Ascending aorta (tissue), 2 donors: ENCODE measurements around the gene PSKH1. TPM values are rescaled to one million over a fixed set of nuclear protein-coding genes. Genes with fewer than 3 reads are reported as not detected.
"Not testable (repeated sequence)": the region's sequence is repeated elsewhere in the genome, so short reads cannot be mapped to it uniquely, and the experiment has no call there.

Experiments used
- DNase-seq, 2 donors: peaks; one replicate each; pipeline ENCODE4 v3.0.0-alpha.2; 2019; ENCODE audit warnings: low spot score in 2 of 2
- H3K27ac ChIP-seq, 2 donors: fragments of 200-600 bp; sonication (generic); one replicate each; pipeline ENCODE4 v1.5.1; 2016 to 2017; ENCODE audit warnings: mild to moderate bottlenecking in 1 of 2
- H3K27me3 ChIP-seq: fragments of 200-600 bp; sonication (generic); one replicate; pipeline ENCODE4 v1.5.1; 2017
- H3K36me3 ChIP-seq, 2 donors: fragments of 200-600 bp; sonication (generic); one replicate each; pipeline ENCODE4 v1.5.1; 2016
- H3K4me1 ChIP-seq, 2 donors: fragments of 200-600 bp; sonication (generic); one replicate each; pipeline ENCODE4 v1.5.1; 2016 to 2017; ENCODE audit warnings: mild to moderate bottlenecking in 1 of 2
- H3K4me3 ChIP-seq, 2 donors: fragments of 200-600 bp; sonication (generic); one replicate each; pipeline ENCODE4 v1.5.1; 2016 to 2017; ENCODE audit warnings: mild to moderate bottlenecking in 1 of 2
- H3K9me3 ChIP-seq, 2 donors: fragments of 200-600 bp; sonication (generic); one replicate each; pipeline ENCODE4 v1.5.1; 2016
- intact Hi-C: fragments of 100-400 bp; cut with DNase I; formaldehyde crosslinking; loops from one replicate; pipeline ENCODE4 v1.15.1; 2023
- total RNA-seq: library from RNA; depleted of rRNA; stranded (reverse); fragments of >200 nt; gene quantifications from one replicate; pipeline ENCODE4 v1.1.0, GENCODE V29; 2016
- TF ChIP-seq, protein P1 (sequence below), 3 experiments: fragments of 200-600 bp in 2 of 3; fragments of 450-650 bp in 1 of 3; sonication (generic) in 2 of 3; IDR thresholded peaks; one replicate each; pipeline ENCODE4 v1.5.1; 2016 to 2019; ENCODE audit warnings: antibody characterized with exemption in 3 of 3, mild to moderate bottlenecking in 1 of 3, moderate library complexity in 1 of 3

The PSKH1 gene
- total RNA-seq, 1 donor from 2014 or later, result 41.0 TPM

DNA sequence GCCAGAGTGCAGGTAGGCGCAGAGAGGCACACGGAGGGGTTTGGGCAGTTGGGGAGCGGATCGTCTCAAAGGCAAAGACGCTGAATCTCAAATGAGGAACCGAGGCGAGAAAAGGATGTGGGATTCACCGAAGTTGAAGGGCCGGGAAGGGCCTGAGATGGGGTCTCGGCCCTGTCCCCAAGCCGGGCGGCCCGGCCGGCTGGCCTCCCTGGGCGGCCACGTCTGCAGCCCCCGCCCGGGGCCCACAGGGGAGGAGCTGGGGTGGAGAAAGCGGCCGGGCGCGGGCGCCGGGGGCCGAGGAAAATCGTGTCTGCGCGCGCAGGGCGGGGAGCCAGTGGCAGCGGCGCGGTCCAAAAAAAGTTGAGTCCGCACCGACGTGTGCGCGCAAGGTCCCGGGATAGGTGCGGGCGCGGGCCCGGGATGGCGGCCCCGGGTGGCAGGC lies 74.9 kb downstream of the PSKH1 start:
- Histone ChIP-seq H3K9me3 (no peaks in the 10 kb centered on the region), H3K27ac (peak overlapping the region; percentile 94 to 98), H3K4me1 (peaks cover 11 to 45% of the 10 kb centered on the region in 2 donors), H3K27me3 (no peaks in the 10 kb centered on the region), H3K4me3 (peak overlapping the region; percentile 79 to 83), H3K36me3 (peaks cover 5% of the 10 kb centered on the region in 2 donors)
- TF ChIP-seq, protein P1, sequence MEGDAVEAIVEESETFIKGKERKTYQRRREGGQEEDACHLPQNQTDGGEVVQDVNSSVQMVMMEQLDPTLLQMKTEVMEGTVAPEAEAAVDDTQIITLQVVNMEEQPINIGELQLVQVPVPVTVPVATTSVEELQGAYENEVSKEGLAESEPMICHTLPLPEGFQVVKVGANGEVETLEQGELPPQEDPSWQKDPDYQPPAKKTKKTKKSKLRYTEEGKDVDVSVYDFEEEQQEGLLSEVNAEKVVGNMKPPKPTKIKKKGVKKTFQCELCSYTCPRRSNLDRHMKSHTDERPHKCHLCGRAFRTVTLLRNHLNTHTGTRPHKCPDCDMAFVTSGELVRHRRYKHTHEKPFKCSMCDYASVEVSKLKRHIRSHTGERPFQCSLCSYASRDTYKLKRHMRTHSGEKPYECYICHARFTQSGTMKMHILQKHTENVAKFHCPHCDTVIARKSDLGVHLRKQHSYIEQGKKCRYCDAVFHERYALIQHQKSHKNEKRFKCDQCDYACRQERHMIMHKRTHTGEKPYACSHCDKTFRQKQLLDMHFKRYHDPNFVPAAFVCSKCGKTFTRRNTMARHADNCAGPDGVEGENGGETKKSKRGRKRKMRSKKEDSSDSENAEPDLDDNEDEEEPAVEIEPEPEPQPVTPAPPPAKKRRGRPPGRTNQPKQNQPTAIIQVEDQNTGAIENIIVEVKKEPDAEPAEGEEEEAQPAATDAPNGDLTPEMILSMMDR (IDR thresholded peaks at IDR 0.05), result no peak
- intact Hi-C loops, result loop anchor here (1.0 to 10.0 kb wide), 5 partner anchors 25 to 443 kb away; partner anchors contain the start of genes DDX28, DUS2, ESRP2 and PSMB10
- DNase-seq, result peak in 1 of 2 donors; percentile 76

DNA sequence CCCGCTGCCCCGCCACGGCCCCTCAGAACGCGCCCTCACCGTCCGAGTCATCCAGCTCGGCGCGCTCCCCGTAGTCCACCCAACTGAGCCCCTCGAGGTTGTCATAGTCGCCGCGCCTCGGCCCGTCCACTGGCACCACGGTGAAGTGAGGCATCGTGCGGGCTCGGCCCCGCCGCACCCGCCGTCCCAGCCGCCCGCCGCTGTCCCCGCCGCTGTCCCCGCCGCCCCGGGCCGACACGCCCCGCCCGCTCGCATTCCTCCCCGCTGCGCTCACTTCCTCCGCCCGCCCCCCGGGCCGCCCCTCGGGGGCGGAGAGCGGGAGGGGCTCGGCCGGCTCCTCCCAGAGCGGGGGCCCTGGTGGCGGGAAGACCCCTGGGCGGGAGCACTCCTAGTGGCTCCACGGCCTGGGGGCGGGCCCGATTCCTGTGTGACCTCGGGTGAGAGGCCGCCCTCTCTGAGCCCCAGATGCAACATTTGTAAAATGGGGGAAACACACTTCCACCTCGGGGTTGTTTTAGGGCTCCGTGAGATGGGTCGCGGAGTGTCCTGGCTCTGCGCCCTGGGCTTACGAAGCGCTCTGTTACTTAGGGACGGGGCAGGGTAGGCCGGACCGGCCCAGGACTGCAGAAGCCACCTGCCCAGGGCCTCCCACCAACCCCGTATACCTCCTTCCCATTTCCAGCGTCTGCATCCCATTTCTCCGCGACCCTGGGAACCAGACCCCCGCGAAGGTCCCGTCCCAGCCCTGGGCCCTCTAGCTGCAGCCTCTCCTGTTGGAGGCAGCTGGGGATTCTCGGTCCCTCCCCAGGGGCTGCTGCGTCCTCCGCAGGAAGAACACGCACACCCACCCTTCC lies 75.6 kb downstream of the PSKH1 start, which contains the start of gene SLC12A4:
TSS of gene SLC12A4 (minus strand) at position 238 of the 854 bp plus-strand sequence. CDS start at position 154, 84 bp downstream.
- H3K36me3 ChIP-seq, result no peaks in the 10 kb centered on the region
- H3K4me3 ChIP-seq, result peak within 1 kb of the TSS; percentile 79 to 83
- peaks cover 11 to 39% of the 10 kb centered on the region in 2 donors for H3K4me1 ChIP-seq
- TF ChIP-seq, protein P1 (IDR thresholded peaks at IDR 0.05), result no peak
- intact Hi-C loops, result loop anchor here (1.0 to 10.0 kb wide), 5 partner anchors 24 to 444 kb away; partner anchors contain the start of genes DDX28, DUS2, ESRP2 and PSMB10
- DNase-seq, result peak; percentile 54 to 94
- H3K27ac ChIP-seq, result peak within 1 kb of the TSS; percentile 94 to 98
- H3K27me3 ChIP-seq, result no peaks in the 10 kb centered on the region
- no peaks in the 10 kb centered on the region for H3K9me3 ChIP-seq

DNA sequence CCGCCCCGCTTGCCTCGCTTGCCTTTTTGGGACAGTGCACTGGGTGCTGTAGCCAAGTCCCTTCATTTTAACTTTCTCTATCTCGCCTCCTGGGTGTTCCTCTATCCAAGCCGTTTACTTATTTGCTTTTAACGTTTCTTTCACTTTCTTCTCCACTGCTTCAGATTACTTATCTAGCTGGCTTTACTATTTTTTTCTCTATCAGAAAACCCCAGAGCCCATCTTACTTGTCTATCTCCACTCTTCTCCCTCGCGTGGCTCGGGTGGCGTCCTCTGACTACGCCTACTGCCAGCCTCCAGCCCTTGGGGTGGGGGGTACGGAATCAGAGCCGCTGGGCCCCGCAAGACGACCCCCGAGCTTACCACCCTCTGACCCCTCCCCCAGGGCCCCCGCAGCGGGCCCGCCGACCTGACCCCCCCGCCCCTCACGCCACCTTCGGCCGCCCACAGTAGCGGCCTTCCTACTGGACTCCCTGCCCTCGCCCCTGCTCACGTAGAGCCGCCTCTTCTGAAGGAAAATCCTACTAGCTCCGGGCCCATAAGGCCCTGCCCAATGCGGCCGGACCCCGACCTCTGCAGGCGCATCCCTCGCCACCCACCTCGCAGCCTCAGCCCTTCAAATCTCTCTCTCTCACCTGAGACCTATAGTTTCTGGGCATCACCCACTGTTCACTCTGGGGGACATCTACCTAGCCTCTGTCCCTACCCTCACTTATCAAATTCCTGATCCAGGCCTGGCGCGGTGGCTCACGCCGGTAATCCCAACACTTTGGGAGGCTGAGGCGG lies 76.4 kb downstream of the PSKH1 start:
- no peak for DNase-seq
- H3K4me1 ChIP-seq, result peaks cover 11 to 32% of the 10 kb centered on the region in 2 donors
- no peaks in the 10 kb centered on the region for H3K9me3 ChIP-seq
- TF ChIP-seq, protein P1 (IDR thresholded peaks at IDR 0.05), result no peak
- H3K36me3 ChIP-seq, result no peaks in the 10 kb centered on the region
- H3K27me3 ChIP-seq, result no peaks in the 10 kb centered on the region
- intact Hi-C loops, result loop anchor here (2.0 to 10.0 kb wide), 4 partner anchors 23 to 445 kb away; partner anchors contain the start of genes DDX28, DUS2, ESRP2 and RIPOR1
- peak overlapping the region; percentile 79 to 83 for H3K4me3 ChIP-seq
- peak overlapping the region; percentile 94 to 98 for H3K27ac ChIP-seq

DNA sequence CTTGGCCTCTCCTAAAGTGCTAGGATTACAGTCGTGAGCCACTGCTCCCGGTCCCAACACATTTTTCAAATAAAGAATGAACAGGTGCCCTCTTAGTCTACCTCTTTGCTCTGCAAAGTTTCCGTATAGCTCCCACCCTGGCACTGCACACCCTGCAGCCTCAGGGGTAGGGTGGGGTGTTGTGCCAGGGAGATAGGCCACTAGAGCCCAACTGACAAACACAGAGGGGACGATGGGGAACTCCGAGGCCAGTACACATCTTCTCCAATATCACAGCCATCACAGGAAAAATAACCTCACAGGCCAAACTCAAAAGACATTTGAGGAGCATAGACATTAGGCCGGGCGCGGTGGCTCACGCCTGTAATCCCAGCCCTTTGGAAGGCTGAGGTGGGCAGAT lies 78.1 kb downstream of the PSKH1 start:
- Histone ChIP-seq H3K36me3 (no peaks in the 10 kb centered on the region), H3K4me1 (peaks cover 7 to 15% of the 10 kb centered on the region in 2 donors), H3K4me3 (no peak overlapping the region), H3K27me3 (no peaks in the 10 kb centered on the region), H3K27ac (no peak overlapping the region), H3K9me3 (no peaks in the 10 kb centered on the region)
- TF ChIP-seq, protein P1 (IDR thresholded peaks at IDR 0.05), result no peak
- DNase-seq, result no peak
- intact Hi-C loops, result no loop called here

DNA sequence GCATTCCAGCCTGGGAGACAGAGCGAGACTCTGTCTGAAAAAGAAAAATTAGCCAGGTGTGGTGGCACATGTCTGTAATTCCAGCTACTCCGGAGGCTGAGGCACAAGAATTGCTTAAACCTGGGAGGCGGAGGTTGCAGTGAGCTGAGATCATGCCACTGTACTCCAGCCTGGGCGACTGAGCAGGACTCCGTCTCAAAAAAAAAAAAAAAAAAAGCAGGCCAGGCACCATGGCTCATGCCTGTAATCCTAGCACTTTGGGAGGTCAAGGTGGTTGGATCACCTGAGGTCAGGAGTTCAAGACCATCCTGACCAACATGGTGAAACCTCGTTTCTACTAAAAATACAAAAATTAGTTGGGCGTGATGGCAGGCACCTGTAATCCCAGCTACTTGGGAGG lies 79.2 kb downstream of the PSKH1 start:
- H3K9me3 ChIP-seq, intact Hi-C loops, H3K36me3 ChIP-seq, H3K27ac ChIP-seq, DNase-seq, H3K4me1 ChIP-seq, H3K27me3 ChIP-seq, H3K4me3 ChIP-seq: not testable (repeated sequence)
